GM12801 (cell line): ENCODE measurements around the gene MOSPD3.

ENCODE experiments used
- TF ChIP-seq, protein P1 (sequence below): IDR thresholded peaks from one replicate; pipeline ENCODE4 v1.5.1; 2011; ENCODE audit warnings: control low read depth; ENCODE audit not compliant: insufficient read length; ENCODE audit errors: extremely low read depth

Gene MOSPD3, protein sequence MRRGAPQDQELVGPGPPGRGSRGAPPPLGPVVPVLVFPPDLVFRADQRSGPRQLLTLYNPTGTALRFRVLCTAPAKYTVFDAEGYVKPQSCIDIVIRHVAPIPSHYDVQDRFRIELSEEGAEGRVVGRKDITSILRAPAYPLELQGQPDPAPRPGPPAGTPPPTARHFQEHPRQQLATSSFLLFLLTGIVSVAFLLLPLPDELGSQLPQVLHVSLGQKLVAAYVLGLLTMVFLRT

DNA sequence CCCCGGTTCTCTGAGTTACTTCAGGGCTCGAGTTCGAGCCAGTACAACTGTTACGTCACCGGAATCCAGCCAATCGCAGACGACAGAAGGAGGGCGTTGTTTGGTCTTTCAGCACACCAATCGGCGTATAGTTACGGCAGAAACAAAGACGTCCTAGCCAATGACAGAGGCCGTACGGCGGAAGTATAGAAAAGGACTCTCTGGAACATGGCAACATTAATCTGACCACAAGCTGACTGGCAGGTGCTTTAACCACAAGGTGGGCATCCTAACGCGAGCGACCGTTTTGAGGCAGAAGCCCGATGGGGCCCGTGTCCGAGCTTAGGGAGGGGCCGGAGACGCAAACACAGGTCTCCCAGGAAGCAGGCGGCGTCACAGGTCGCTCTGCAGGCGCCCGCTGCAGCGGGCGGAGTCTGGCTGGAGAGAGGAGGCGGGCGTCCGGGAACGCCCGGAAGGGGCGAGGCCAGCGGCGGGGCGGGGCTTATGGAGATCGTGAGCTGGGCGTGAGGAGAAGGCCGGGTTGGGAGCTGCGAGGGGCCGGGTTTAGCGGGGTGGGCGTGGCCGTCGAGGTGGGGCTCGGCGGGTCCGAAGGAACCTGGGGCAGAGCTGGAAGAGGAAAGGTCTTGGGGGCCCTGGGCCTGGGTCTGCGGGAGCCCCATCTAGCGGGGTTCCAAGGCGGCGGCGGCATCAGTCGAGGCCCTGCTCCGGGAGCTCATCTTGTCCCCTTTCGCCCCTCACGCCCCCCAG, at the start of gene MOSPD3:
TSS of gene MOSPD3 (plus strand) at position 558 of the 747 bp plus-strand sequence. CDS start 252 bp downstream, outside the sequence.
- TF ChIP-seq, protein P1, sequence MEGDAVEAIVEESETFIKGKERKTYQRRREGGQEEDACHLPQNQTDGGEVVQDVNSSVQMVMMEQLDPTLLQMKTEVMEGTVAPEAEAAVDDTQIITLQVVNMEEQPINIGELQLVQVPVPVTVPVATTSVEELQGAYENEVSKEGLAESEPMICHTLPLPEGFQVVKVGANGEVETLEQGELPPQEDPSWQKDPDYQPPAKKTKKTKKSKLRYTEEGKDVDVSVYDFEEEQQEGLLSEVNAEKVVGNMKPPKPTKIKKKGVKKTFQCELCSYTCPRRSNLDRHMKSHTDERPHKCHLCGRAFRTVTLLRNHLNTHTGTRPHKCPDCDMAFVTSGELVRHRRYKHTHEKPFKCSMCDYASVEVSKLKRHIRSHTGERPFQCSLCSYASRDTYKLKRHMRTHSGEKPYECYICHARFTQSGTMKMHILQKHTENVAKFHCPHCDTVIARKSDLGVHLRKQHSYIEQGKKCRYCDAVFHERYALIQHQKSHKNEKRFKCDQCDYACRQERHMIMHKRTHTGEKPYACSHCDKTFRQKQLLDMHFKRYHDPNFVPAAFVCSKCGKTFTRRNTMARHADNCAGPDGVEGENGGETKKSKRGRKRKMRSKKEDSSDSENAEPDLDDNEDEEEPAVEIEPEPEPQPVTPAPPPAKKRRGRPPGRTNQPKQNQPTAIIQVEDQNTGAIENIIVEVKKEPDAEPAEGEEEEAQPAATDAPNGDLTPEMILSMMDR, result no peak

DNA sequence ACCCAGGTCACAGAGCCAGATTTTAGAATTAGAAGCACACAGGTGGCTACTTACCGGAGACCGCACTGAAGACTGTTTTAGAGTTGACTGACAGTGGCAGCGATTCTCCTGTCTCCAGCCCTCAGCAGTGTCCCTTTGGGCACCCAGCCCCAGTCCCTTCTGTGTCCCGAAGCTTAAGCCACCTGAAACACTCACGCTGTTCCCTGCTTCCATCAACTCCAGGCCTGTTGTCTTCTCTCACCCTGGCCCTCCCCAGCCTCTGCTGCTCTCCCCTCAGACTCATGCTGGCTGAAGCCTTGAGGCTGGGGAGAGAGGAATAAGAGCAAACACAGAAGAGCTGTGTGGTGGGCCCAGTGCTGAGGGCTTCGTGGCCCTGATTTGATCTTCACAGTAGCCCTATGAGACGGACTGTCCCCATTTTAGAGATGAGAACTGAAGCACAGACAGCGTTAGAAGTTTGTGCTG, 49.2 kb upstream of the MOSPD3 start:
- TF ChIP-seq, protein P1, result no peak

DNA sequence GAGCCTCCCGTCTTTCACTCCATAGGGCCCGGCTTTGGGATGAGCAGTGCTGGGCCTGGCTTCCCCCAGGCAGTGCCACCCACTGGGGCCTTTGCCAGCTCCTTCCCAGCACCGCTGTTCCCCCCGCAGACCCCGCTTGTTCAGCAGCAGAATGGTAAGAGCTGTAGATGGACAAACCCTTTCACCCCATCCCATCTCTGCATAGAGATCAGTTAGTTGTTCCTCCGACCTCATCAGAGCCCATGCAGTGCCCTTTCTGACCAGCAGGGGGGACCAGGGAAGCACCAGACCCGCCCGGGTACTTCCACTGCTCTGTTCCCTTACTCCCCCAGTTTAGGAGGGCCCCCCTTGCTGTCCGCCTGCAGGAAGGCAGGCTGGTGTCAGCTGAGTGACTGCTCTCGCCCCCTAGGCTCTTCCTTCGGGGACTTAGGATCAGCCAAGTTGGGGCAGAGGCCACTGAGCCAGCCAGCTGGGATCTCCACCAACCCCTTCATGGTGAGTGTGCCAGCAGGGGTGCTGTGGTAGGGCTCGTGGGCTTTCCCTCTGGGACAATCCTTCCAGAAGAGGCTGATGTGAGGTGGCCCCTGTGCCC, 48.4 kb upstream of the MOSPD3 start:
- TF ChIP-seq, protein P1, result peak; percentile 92

DNA sequence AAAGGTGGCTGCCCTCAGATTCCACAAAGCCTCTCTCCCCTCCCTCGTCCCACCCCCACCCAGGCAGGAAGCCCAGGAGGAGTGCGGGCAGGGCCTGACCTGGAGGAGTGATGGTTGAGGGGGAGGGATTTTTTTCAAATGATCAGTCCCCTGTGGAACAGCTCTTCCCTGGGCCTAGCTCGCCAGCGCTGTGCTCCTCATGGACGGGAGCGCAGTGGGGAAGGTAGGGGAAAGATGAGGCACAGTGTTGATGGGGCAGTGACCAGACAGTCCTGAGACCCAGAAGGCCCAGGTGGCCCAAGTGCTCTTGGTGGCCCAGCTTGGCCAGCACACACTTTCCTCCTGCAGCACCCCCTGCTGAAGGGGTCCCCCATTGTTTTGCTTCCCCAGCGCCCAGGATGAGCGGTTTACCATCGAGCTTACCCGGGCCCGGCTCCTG, 47.2 kb upstream of the MOSPD3 start:
- TF ChIP-seq, protein P1, result no peak

DNA sequence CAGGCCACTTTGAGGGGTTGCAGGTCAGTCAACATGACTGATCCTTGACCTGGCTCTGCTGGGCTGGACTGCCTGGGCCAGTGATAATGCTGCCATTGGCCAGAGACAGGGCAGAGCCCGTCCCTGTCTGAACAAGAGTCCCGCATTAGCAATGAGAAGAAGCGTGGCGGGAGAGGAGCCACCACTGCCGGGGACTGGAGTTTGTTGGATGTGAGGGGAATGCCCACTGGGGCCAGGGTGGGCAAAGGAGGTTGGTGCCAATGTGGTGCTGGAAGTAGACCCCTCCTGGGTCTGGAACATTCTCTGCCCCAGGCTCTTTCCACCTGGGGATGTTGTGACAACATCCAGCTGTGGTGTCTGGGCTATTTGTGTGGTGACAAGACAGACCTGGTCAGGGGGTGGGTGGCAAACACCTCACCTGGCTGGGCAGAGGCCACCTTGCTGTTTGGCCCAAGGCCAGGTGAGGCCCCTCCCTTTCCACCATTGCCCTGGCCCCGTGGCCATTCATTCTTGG, 46.3 kb upstream of the MOSPD3 start:
- TF ChIP-seq, protein P1, result no peak

DNA sequence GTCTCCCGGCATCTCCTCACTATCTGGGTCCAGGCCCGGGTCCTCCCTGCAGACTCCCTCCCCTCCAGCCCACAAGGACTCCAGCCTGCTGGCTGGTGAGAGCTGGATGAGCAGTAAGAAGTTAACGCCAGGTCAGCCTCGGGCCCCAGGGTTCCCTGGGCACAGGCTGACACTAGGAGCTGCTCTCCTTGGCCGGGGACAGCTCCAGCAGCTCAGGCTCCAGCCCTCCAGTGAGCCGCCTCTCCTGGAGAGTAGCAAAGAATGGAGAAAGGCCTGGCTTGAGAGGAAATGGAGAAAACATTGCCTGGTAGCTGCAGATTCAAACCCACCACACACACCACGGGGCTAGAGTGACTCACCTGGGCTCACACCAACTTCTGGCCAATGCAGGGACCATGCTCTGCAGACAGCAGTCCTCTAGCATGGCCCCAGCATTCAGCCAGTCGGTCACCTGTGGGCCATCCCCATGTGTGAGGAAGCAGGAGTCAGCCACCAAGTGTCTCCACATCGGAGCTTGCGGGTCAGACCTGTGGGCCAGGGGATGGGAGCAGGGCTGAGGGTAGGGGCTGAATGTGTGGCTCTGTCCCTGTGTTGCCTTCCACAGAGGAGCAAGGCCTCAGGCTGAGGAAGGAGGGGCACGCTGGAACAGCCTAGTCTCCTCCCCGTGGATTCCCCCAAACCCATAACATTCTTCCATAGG, 45.2 kb upstream of the MOSPD3 start:
- TF ChIP-seq, protein P1, result no peak
